IMR-90 (cell line): Measurements from ENCODE around the gene CKLF. TPM values are rescaled to one million over a fixed set of nuclear protein-coding genes. Genes with fewer than 3 reads are reported as not detected.

ENCODE experiments used
- ATAC-seq: fragments of 200-7000 bp; cut with Tn5 transposase; 2 replicates; pipeline ENCODE4 v1.9.1; 2020; ENCODE audit warnings: low read depth, mild to moderate bottlenecking, moderate library complexity
- BruUV-seq: library from RNA; stranded (reverse); fragments of 400-500 nt; replicated peaks from 2 replicates; lab custom pipeline; 2021; lab: Mats Ljungman, UMichigan
- CTCF ChIA-PET: fragments of 300-600 bp; formaldehyde crosslinking; extraction: SDS; loops from one replicate; lab custom pipeline; 2021; ENCODE audit warnings: antibody characterized with exemption; lab: Yijun Ruan, JAX
- POLR2A ChIA-PET: fragments of 300-600 bp; sonication (Branson Sonifier 250); formaldehyde crosslinking; loops from one replicate; lab custom pipeline; 2022; ENCODE audit warnings: antibody characterized with exemption; ENCODE audit not compliant: unreplicated experiment; lab: Charles Lee
- DNase-seq: peaks from one replicate; pipeline ENCODE4 v3.0.0; 2013
- H2AFZ ChIP-seq: replicated peaks from 2 replicates; pipeline ENCODE3; 2013; ENCODE audit warnings: low read length, mild to moderate bottlenecking; ENCODE audit not compliant: poor library complexity
- H2AK5ac ChIP-seq: 2 replicates; pipeline ENCODE4 v1.6.1; 2013; ENCODE audit warnings: low read depth, low read length, inconsistent platforms
- H2AK9ac ChIP-seq: replicated peaks from 2 replicates; pipeline ENCODE3; 2013; ENCODE audit warnings: mild to moderate bottlenecking, low read depth, low read length, moderate library complexity; ENCODE audit not compliant: poor library complexity
- H2BK120ac ChIP-seq: 2 replicates; pipeline ENCODE4 v1.6.1; 2013; ENCODE audit warnings: low read depth, low read length, inconsistent platforms
- H2BK15ac ChIP-seq: 3 replicates; pipeline ENCODE4 v1.6.1; 2013; ENCODE audit warnings: low read depth, low read length, inconsistent platforms
- H2BK20ac ChIP-seq: 2 replicates; pipeline ENCODE4 v1.6.1; 2013; ENCODE audit warnings: low read depth, mild to moderate bottlenecking, inconsistent platforms, low read length, moderate library complexity
- H2BK5ac ChIP-seq: 2 replicates; pipeline ENCODE4 v1.6.1; 2013; ENCODE audit warnings: mild to moderate bottlenecking, low read depth, low read length, inconsistent platforms; ENCODE audit not compliant: poor library complexity, severe bottlenecking
- H3K14ac ChIP-seq: replicated peaks from 2 replicates; pipeline ENCODE4 v1.6.1; 2013; ENCODE audit warnings: low read depth, low read length, inconsistent platforms
- H3K18ac ChIP-seq: 2 replicates; pipeline ENCODE4 v1.6.1; 2013; ENCODE audit warnings: low read depth, low read length, control low read depth
- H3K23ac ChIP-seq: 2 replicates; pipeline ENCODE4 v1.6.1; 2013; ENCODE audit warnings: low read depth, low read length, inconsistent platforms
- H3K27ac ChIP-seq: 2 replicates; pipeline ENCODE4 v1.5.1; 2013; ENCODE audit warnings: mild to moderate bottlenecking, control low read depth, low read length; ENCODE audit not compliant: insufficient read depth
- H3K27me3 ChIP-seq: 2 replicates; pipeline ENCODE4 v1.6.1; 2013; ENCODE audit warnings: low read length; ENCODE audit not compliant: control insufficient read depth, insufficient read depth
- H3K36me3 ChIP-seq: 2 replicates; pipeline ENCODE4 v1.6.1; 2013; ENCODE audit warnings: low read length, mixed read lengths; ENCODE audit not compliant: control insufficient read depth, insufficient read depth
- H3K4ac ChIP-seq: 2 replicates; pipeline ENCODE4 v1.6.1; 2013; ENCODE audit warnings: low read depth, low read length, inconsistent platforms
- H3K4me1 ChIP-seq: 2 replicates; pipeline ENCODE4 v1.6.1; 2013; ENCODE audit warnings: low read length, mixed read lengths; ENCODE audit not compliant: control insufficient read depth, insufficient read depth
- H3K4me2 ChIP-seq: 2 replicates; pipeline ENCODE4 v1.6.1; 2013; ENCODE audit warnings: low read depth, mild to moderate bottlenecking, control low read depth, low read length, moderate library complexity
- H3K4me3 ChIP-seq: 2 replicates; pipeline ENCODE4 v1.5.1; 2013; ENCODE audit warnings: low read depth, mild to moderate bottlenecking, control low read depth, low read length, moderate library complexity; ENCODE audit not compliant: insufficient read depth
- H3K56ac ChIP-seq: 2 replicates; pipeline ENCODE4 v1.6.1; 2013; ENCODE audit warnings: low read length, inconsistent platforms; ENCODE audit not compliant: insufficient read depth; ENCODE audit errors: extremely low read depth
- H3K79me1 ChIP-seq, 2 experiments: 2 replicates each; pipeline ENCODE4 v1.6.1; 2013; ENCODE audit warnings: low read length in 2 of 2, inconsistent platforms in 1 of 2, low read depth in 1 of 2
- H3K9ac ChIP-seq: 2 replicates; pipeline ENCODE4 v1.6.1; 2013; ENCODE audit warnings: low read depth, low read length, control low read depth
- H3K9me1 ChIP-seq: 2 replicates; pipeline ENCODE4 v1.6.1; 2013; ENCODE audit warnings: low read length, inconsistent platforms; ENCODE audit not compliant: insufficient read depth
- H3K9me3 ChIP-seq: 2 replicates; pipeline ENCODE4 v1.6.1; 2013; ENCODE audit warnings: low read length; ENCODE audit not compliant: control insufficient read depth, insufficient read depth
- H4K20me1 ChIP-seq: 2 replicates; pipeline ENCODE4 v1.6.1; 2013; ENCODE audit warnings: low read length, inconsistent platforms; ENCODE audit not compliant: insufficient read depth
- H4K5ac ChIP-seq: 2 replicates; pipeline ENCODE4 v1.6.1; 2013; ENCODE audit warnings: mild to moderate bottlenecking, low read depth, low read length, control low read depth
- H4K8ac ChIP-seq, 2 experiments: 2 replicates each; pipeline ENCODE4 v1.6.1; 2013; ENCODE audit warnings: low read depth in 2 of 2, low read length in 2 of 2, control low read depth in 1 of 2, inconsistent platforms in 1 of 2
- H4K91ac ChIP-seq: 2 replicates; pipeline ENCODE4 v1.6.1; 2013; ENCODE audit warnings: low read depth, low read length, inconsistent platforms; ENCODE audit not compliant: insufficient read depth
- CEBPB ChIP-seq: IDR thresholded peaks from 2 replicates; pipeline ENCODE4 v1.6.1; 2012; ENCODE audit warnings: low read depth, low read length, improper control_type of control experiment
- CHD1 ChIP-seq: IDR thresholded peaks from 2 replicates; pipeline ENCODE4 v1.6.1; 2012; ENCODE audit warnings: low read depth, low read length, improper control_type of control experiment
- CTCF ChIP-seq: conservative IDR thresholded peaks from 2 replicates; pipeline ENCODE4 v1.5.1; 2012; ENCODE audit warnings: mild to moderate bottlenecking, low read depth, low read length, improper control_type of control experiment
- ELK1 ChIP-seq: fragments of 150-350 bp; IDR thresholded peaks from 2 replicates; pipeline ENCODE4 v1.6.1; 2016; ENCODE audit warnings: low read depth, mild to moderate bottlenecking, low read length, moderate library complexity, borderline replicate concordance
- MAFK ChIP-seq: IDR thresholded peaks from 2 replicates; pipeline ENCODE4 v1.6.1; 2012; ENCODE audit warnings: low read depth, low read length, improper control_type of control experiment
- MAZ ChIP-seq: IDR thresholded peaks from 2 replicates; pipeline ENCODE4 v1.6.1; 2012; ENCODE audit warnings: low read depth, mild to moderate bottlenecking, low read length, improper control_type of control experiment, moderate library complexity, borderline replicate concordance
- POLR2A ChIP-seq: IDR thresholded peaks from 2 replicates; pipeline ENCODE4 v1.6.1; 2012; ENCODE audit warnings: mild to moderate bottlenecking, low read depth, low read length
- RCOR1 ChIP-seq: IDR thresholded peaks from 2 replicates; pipeline ENCODE4 v1.6.1; 2012; ENCODE audit warnings: mild to moderate bottlenecking, low read length, improper control_type of control experiment; ENCODE audit not compliant: insufficient replicate concordance
- RFX5 ChIP-seq: IDR thresholded peaks from 2 replicates; pipeline ENCODE4 v1.8.0; 2012; ENCODE audit warnings: low read depth, mild to moderate bottlenecking, low read length, moderate library complexity
- WGBS, 2 experiments: methylation state at CpG; one replicate each; pipeline versions ENCODE4 v1.1.5 to v1.1.7; 2013; ENCODE audit warnings: missing lambda C conversion rate in 2 of 2; ENCODE audit not compliant: insufficient read length in 1 of 2; ENCODE audit errors: extremely low coverage in 2 of 2; 5-methylcytosine and 5-hydroxymethylcytosine counted together
- dilution Hi-C: fragments of 300-500 bp; cut with HindIII; formaldehyde crosslinking; loops from one replicate; pipeline ENCODE4 v1.14.3; 2018; ENCODE audit warnings: low sequenced_read_pairs; ENCODE audit not compliant: unreplicated experiment
- in situ Hi-C: fragments of 300-500 bp; cut with MboI; formaldehyde crosslinking; loops from 3 replicates; pipeline ENCODE4 v1.14.3; 2019; ENCODE audit warnings: low sequenced_read_pairs, inconsistent platforms, mixed read lengths
- intact Hi-C: fragments of 100-400 bp; cut with micrococcal nuclease; formaldehyde crosslinking; loops from 2 replicates; pipeline ENCODE4 v1.10.0; 2022
- polyA plus RNA-seq, 3 experiments: library from polyadenylated mRNA; depleted of rRNA; stranded (reverse); fragments of >200 nt; gene quantifications; 2 replicates each; pipeline ENCODE4 v1.2.3, GENCODE V29; 2012; ENCODE audit warnings: low replicate concordance in 1 of 3
- total RNA-seq: library from RNA; depleted of rRNA; stranded (reverse); fragments of >200 nt; gene quantifications from 2 replicates; pipeline ENCODE4 v1.2.3, GENCODE V29; 2012

Gene CKLF
- total and polyA plus RNA-seq, 2 of the 4 experiments (the other 2 are of a cell fraction), result 60.8 to 92.2 TPM

- Histone ChIP-seq H2BK5ac (no peak overlapping the region), H3K9me1 (peaks cover 7% of the 10 kb centered on the region; the same call in 1 of the 2 replicates), H3K9ac (no peak overlapping the region), H3K23ac (no peak overlapping the region), H4K91ac (no peak overlapping the region), H3K27me3 (no peaks in the 10 kb centered on the region), H4K5ac (no peak overlapping the region), H4K20me1 (no peaks in the 10 kb centered on the region), H3K4me2 (no peak overlapping the region), H3K4me3 (no peak overlapping the region), H2BK120ac (no peak overlapping the region), H3K14ac (no peak overlapping the region), H3K36me3 (no peaks in the 10 kb centered on the region), H3K56ac (no peak overlapping the region), H3K79me1 (no peaks in the 10 kb centered on the region), H3K27ac (no peak overlapping the region), H3K4me1 (peaks cover 10% of the 10 kb centered on the region; the same call in 1 of the 2 replicates), H2AFZ (no peak overlapping the region), H3K18ac (no peak overlapping the region), H4K8ac (no peak overlapping the region), H3K4ac (no peak overlapping the region), H3K9me3 (no peaks in the 10 kb centered on the region), H2BK20ac (no peak overlapping the region), H2AK9ac (no peak overlapping the region), H2BK15ac (no peak overlapping the region), H2AK5ac (no peak overlapping the region)
- dilution Hi-C loops, result no loop called here
- no peak for ATAC-seq
- CTCF ChIA-PET, result no interaction called here
- intact Hi-C loops, result no loop called here
- no peak for DNase-seq
- POLR2A ChIA-PET, result no interaction called here
- TF ChIP-seq MAFK, result no peak
- no peak for TF ChIP-seq POLR2A
- no peak for TF ChIP-seq CHD1
- TF ChIP-seq ELK1, result no peak
- TF ChIP-seq CEBPB, result 0 out of 2 replicates have a peak, but pooled peaks have one; percentile 9
- TF ChIP-seq RCOR1, result no peak
- no peak for TF ChIP-seq RFX5
- no peak for TF ChIP-seq CTCF
- TF ChIP-seq MAZ, result no peak
- in situ Hi-C loops, result no loop called here
- no TSS peak for BruUV-seq
- no CpG with 5 or more reads among the region's 3 CpGs for WGBS, 2 experiments
These were observed 48.8 kb upstream of the CKLF start for GRCh38 chr16:66503612-66504011.
